22Rv1 (cell line): Measurements from ENCODE around the gene GNG7.

Experiments
- CTCF ChIP-seq: fragments of 450-650 bp; IDR thresholded peaks from 2 replicates; pipeline ENCODE4 v1.5.1; 2017; ENCODE audit warnings: mild to moderate bottlenecking
- ZFX ChIP-seq: fragments of 450-650 bp; IDR thresholded peaks from 2 replicates; pipeline ENCODE4 v1.6.1; 2017; ENCODE audit warnings: antibody characterized with exemption, borderline replicate concordance

- TF ChIP-seq CTCF (no peak), ZFX (no peak)
Measured at GRCh38 chr19:2511991-2512390, 190.5 kb downstream of the GNG7 start.
